GM19025 (cell line): ENCODE measurements around the gene DAB1.

ENCODE experiments used
- ATAC-seq: cut with Tn5 transposase; IDR thresholded peaks from one replicate; pipeline ENCODE4 v1.9.1; 2021; ENCODE audit warnings: mild to moderate bottlenecking, low read depth, moderate library complexity; ENCODE audit not compliant: unreplicated experiment

DAB1 gene

DNA sequence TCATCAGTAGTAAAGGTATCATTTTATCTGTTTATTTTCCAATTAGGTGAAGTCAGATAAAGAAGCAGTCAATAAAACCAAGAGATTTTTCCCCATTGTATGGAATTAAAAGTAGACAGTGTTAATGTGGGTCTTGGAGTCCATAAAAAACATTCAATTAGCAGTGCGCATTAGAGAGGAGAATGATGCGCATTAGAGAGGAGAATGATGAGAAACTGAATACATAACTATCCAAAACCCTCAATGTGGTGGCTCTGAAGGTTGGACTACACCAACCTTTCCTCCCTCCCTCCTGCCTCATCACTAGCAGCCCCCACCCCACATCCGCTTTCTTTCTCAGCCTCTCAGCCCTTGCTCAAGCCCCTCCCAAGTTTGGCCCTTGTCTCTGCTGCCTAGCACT, 99.5 kb downstream of the DAB1 start:
- ATAC-seq, result no peak

DNA sequence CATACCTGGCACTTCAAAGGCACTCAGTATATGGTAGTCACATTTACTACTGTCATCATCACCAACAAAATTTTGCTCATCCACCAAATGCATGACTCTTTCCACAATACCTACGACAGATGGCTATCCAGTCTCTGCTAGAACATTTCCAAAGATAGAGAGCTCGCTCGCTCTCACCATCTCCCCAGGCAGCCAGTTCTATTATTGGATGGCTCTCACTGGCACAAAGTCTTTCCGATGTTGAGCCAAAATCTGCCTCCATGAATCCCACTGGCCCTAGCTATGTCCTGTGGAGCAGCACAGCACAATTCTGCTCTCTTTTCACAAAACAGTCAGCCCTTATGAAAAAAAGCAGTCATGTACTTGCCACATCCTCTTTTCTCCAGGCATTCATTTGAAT, 102.1 kb downstream of the DAB1 start:
- ATAC-seq, result no peak

DNA sequence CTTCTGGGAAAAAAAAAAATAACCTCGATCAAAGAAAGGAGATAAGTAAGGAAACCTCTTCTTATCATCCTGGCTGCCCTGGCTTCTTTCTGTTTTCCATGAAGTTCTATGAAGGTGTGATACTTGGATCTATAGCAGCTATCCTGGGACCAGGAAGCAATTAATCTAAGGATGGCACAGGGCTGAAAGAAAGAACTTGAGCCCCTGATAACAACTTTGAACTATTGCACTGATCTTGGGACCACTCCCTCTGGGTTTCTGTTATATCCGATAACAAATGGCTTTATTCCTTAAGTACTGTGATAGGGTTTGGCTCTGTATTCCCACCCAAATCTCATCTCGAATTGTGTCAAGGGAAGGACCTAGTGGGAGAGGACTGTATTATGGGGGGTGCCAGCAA, 104.1 kb downstream of the DAB1 start:
- no peak for ATAC-seq

- ATAC-seq, result no peak
These were observed 104.7 kb downstream of the DAB1 start for GRCh38 chr1:57319165-57319564.

- ATAC-seq, result no peak
These were observed 107.0 kb downstream of the DAB1 start for GRCh38 chr1:57316861-57317260.

DNA sequence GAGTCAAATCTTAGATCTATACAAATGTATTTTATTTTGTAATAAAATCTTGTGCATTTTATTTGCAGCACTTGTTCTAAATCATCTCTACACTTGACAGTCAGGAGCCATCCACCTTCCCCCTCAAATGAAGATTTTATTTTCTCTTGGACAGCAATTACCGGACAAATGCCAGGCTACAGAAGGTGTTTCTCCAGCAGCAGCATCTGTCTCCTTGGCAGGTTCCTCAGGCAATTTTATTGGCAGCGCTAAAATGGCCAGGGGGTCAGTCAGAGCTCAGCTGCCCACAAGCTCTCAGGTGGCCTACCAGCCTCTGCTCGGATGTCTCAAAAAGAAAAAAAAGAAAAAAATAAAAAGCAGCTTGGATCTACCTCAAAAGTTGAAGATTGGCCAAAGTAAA, 107.6 kb downstream of the DAB1 start:
- no peak for ATAC-seq

GRCh38 chr1:57312869-57313268, 111.0 kb downstream of the DAB1 start:
- ATAC-seq, result no peak

DNA sequence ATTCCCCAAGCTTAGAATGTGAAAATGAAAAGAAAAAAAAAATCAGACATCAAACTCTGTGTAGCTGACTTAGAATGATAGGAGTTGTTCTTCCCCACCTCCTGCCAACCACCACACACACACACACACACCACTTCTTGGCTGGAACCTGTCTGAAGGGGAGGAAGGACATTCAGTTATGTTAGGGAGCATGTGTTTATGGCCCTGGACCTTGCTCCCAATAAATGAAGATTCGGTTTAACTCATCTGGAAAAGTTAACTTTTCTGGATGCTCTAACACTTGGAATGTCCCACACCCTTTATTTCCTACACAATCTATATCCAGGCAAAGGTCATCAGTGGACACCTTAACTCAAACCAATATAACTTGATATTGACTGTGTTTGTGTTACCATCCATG, 112.4 kb downstream of the DAB1 start:
- ATAC-seq, result no peak

DNA sequence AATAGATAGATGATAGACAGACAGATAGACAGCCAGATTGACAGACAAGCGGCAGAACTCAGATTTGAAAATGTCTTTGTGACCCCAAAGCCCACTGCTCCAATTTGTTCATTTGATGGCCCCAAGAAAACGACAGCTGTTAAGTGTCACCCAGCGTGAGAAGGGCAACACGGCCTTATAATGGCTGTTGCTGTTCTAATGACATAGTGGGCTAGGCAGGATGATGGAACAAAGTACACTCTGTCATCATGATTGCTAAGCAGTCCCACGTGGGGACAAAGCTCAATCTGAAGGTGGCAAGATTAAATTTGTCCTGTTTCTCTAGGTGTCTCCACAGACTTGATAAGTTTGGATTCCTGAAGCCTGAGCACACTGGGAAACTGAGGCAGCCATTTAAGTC, 112.9 kb downstream of the DAB1 start:
- ATAC-seq, result no peak

GRCh38 chr1:57309630-57310029, 114.2 kb downstream of the DAB1 start:
- ATAC-seq, result no peak

DNA sequence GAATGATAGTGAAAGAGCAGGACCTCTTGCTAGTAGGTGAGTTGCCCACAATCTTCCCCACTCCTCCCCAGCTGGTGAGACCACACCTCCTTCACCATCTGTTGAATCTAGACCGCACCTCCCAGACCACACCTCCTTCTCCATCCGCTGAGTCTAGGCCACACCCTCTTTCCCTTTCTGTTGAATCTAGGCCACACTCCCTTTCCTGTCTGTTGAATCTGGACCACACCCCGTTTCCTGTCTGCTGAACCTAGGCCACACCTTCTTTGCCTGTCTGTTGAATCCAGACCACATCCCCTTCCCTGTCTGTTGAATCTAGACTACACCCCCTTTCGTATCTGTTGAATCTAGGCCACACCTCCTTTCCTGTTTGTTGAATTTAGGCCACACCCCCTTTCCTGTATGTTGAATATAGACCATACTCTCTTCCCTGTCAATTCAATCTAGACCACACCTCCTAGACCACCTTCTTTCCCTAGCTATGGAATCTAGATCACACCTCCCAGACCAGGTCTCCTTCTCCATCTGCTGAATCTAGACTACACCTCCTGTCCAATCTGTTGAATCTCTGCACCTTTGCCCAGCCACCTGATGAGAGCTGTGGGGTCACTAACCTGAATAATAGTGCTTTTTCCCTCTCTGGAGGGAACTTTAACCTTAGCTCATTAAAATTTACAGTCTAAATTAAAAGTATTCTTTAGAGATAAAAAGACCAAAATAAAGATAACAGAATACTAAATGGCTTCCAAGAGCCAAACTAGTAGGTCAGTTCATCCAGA, 116.3 kb downstream of the DAB1 start:
- peak; percentile 57 for ATAC-seq

DNA sequence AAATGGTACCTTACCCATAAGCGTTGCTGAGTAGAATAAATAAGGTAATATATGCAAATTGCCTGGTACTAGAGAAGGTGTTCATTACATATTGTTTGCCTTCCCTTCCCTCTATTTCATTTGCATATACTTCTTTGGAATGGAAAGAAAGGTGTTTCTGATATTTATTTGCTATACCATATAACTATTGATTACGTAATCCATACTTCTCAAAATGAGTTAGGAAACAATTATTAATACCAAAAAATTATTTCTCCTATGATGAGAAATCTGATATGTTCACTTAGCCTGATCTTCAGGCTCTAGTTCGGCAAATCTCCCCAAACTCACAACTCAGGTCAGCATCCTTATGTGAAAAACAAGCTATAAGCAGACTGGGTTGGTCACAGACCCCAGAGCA, 119.3 kb downstream of the DAB1 start:
- ATAC-seq, result no peak

- ATAC-seq, result no peak
These were observed 120.9 kb downstream of the DAB1 start for GRCh38 chr1:57302812-57303596.

- ATAC-seq, result no peak
These were observed 123.7 kb downstream of the DAB1 start for GRCh38 chr1:57300186-57300585.

- no peak for ATAC-seq
These were observed 127.1 kb downstream of the DAB1 start for GRCh38 chr1:57296726-57297250.

GRCh38 chr1:57295326-57295725, 128.5 kb downstream of the DAB1 start:
- no peak for ATAC-seq

DNA sequence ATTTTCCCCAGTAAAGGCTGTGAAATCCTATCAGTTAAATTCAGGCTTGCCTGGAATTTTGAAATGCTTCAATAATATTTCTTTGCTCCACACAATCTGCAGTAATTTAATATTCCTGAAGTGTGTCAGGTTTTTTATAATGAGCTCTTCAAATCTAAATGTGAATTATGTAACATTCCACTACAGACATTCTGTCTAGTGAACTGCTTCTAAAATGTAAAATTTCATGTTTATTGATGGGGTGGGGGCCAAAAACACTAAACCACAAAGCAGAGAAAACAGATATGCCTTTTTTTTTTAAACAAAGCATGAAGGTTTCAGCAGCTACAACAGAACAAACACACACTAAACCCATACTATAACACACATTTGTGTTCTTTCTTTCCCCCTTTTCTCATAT, 129.7 kb downstream of the DAB1 start:
- no peak for ATAC-seq

DNA sequence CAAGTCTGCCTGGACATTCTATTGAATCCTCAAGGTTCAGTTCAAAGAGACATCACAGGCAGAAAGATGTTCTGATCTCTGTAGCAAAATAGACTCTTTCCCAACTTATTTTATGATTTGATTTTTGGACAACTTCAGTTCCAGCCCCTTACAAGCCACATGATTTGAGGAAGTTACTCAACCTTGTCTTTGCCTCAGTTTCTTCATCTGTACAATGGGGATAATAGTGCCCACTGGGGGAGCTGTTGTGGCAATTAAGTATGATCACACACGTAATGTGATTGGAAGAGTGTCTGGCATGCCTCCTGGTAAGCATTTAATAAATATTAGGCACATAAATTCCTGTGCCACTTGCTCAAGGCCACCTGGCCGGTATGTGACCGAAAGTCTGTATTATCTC, 130.6 kb downstream of the DAB1 start:
- no peak for ATAC-seq

- no peak for ATAC-seq
These were observed 134.1 kb downstream of the DAB1 start for GRCh38 chr1:57289781-57290180.

DNA sequence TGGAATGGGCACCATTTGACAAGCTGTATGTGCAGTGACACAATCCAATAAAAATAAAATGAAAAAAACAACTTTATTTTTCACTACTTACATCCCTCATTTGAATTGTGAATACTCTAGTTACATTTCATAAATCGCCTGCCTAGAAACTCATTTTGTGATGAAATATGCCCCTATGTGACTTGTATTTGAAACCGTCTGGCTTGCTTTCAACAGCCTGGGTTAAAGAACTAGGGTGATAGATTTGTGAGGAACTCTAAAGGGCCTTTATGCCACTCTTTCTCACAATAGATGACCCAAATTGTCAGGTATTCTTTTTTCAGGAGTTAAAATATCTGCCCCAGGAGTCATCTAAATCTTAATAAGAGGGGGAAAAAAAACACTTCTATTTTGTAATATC, 137.9 kb downstream of the DAB1 start:
- no peak for ATAC-seq

GRCh38 chr1:57282411-57282810, 141.4 kb downstream of the DAB1 start:
- no peak for ATAC-seq

GRCh38 chr1:57281324-57281723, 142.5 kb downstream of the DAB1 start:
- ATAC-seq, result no peak
